ENCODE data around the gene SFMBT2. TPM values are rescaled to one million over a fixed set of nuclear protein-coding genes. Genes with fewer than 3 reads are reported as not detected.

The SFMBT2 gene
- total RNA-seq, 1 experiment from 2014 or later: 0.02 TPM

GRCh38 chr10:7401156-7401555 lies 9.7 kb downstream of the SFMBT2 start:
- Histone ChIP-seq H3K4me1 (ENCODE audit: control insufficient read depth in 1 of 2, insufficient read depth in 2 of 2, low read length in 2 of 2) (no peaks in the 10 kb centered on the region), H3K27me3 (ENCODE audit: insufficient read depth, low read length) (peaks cover 6% of the 10 kb centered on the region; the same call in 1 of the 2 replicates), H3K9ac (ENCODE audit: low read length) (no peak overlapping the region), H3K79me2 (ENCODE audit: insufficient read depth, low read length) (no peaks in the 10 kb centered on the region), H3K36me3 (ENCODE audit: control insufficient read depth in 1 of 2, insufficient read depth in 2 of 2, low read length in 2 of 2) (no peaks in the 10 kb centered on the region), H3K4me2 (ENCODE audit: low read length) (no peak overlapping the region), H3K4me3 (replicated peaks in 1 of 2; ENCODE audit: low read depth in 1 of 2, low read length in 2 of 2) (no peak overlapping the region), H3K27ac (ENCODE audit: low read depth, low read length) (no peak overlapping the region), H3K9me3 (ENCODE audit: control insufficient read depth in 1 of 2, insufficient read depth in 1 of 2, low read depth in 1 of 2, low read length in 2 of 2) (no peaks in the 10 kb centered on the region), H2AFZ (ENCODE audit: low read depth, low read length, poor library complexity, severe bottlenecking) (no peak overlapping the region), H3K9me2 (ENCODE audit: insufficient read depth) (no peaks in the 10 kb centered on the region), H4K20me1 (ENCODE audit: insufficient read depth) (no peaks in the 10 kb centered on the region)
- no peak for ATAC-seq
- intact Hi-C loops (cut with micrococcal nuclease): no loop called here
- ChIA-PET POLR2A (no interaction called here), CTCF (no interaction called here), RAD21 (ENCODE audit: low non-redundant PET in 1 of 2, low total read pairs in 2 of 2, uncharacterized antibody in 2 of 2, unreplicated experiment in 2 of 2) (no interaction called here)
- TF ChIP-seq ELF1 (IDR thresholded peaks at IDR 0.05; ENCODE audit: borderline replicate concordance, low read depth): no peak
- TF ChIP-seq POLR2A (IDR thresholded peaks at IDR 0.05; ENCODE audit: borderline replicate concordance, extremely low read depth, insufficient read depth, insufficient read length): no peak
- TF ChIP-seq ZNF274 (IDR thresholded peaks at IDR 0.05; ENCODE audit: low read depth, low read length): no peak
- no peak for TF ChIP-seq SP1 (IDR thresholded peaks at IDR 0.05; ENCODE audit: low read depth)
- TF ChIP-seq SRF (IDR thresholded peaks at IDR 0.05; ENCODE audit: low read depth): no peak
- TF ChIP-seq EZH2phosphoT487 (IDR thresholded peaks at IDR 0.05; ENCODE audit: borderline replicate concordance): no peak
- no peak for TF ChIP-seq CEBPB (IDR thresholded peaks at IDR 0.05; ENCODE audit: low read depth)
- no peak for TF ChIP-seq EZH2 (IDR thresholded peaks at IDR 0.05)
- TF ChIP-seq FOSL1 (IDR thresholded peaks at IDR 0.05; ENCODE audit: low read depth): no peak
- TF ChIP-seq POLR2AphosphoS5 (IDR thresholded peaks at IDR 0.05; ENCODE audit: low read depth, low read length): no peak
- TF ChIP-seq YY1 (IDR thresholded peaks at IDR 0.05; ENCODE audit: extremely low read depth, insufficient replicate concordance, low read depth, low read length): no peak
- no peak for TF ChIP-seq SIN3A (IDR thresholded peaks at IDR 0.05; ENCODE audit: low read depth)
- TF ChIP-seq EGR1 (IDR thresholded peaks at IDR 0.05; ENCODE audit: low read depth): no peak
- TF ChIP-seq RAD21 (IDR thresholded peaks at IDR 0.05; ENCODE audit: low read depth): no peak
- TF ChIP-seq REST (IDR thresholded peaks at IDR 0.05; ENCODE audit: low read depth): no peak
- BruUV-seq (replicated peaks): no TSS peak
- DNase-seq (ENCODE audit: low read depth, low spot score): no peak

Measured in HCT116 (cell line).